SU-DHL-6 (cell line): ENCODE data around the gene VWA7.
"Not testable (repeated sequence)": the region's sequence is repeated elsewhere in the genome, so short reads cannot be mapped to it uniquely, and the experiment has no call there.

Experiments used
- H2AFZ ChIP-seq: fragments of 200-600 bp; sonication (generic); 2 replicates; pipeline ENCODE4 v1.6.1; 2014; ENCODE audit warnings: low read depth, mild to moderate bottlenecking, moderate library complexity, mixed read lengths, antibody characterized with exemption, low read length; ENCODE audit not compliant: severe bottlenecking
- H3F3A ChIP-seq: fragments of 200-600 bp; shearing (Covaris generic); 2 replicates; pipeline ENCODE4 v1.6.0; 2016; ENCODE audit warnings: antibody characterized with exemption, mild to moderate bottlenecking; ENCODE audit not compliant: insufficient read depth
- H3K27ac ChIP-seq: fragments of 200-600 bp; sonication (generic); 2 replicates; pipeline ENCODE4 v1.5.1; 2016; ENCODE audit warnings: low read depth, mild to moderate bottlenecking, low read length, moderate library complexity, mixed read lengths
- H3K27me3 ChIP-seq: fragments of 200-600 bp; sonication (generic), shearing (Covaris generic); 2 replicates; pipeline ENCODE4 v1.6.0; 2014; ENCODE audit warnings: mild to moderate bottlenecking, low read length
- H3K36me3 ChIP-seq: fragments of 200-600 bp; sonication (generic); 2 replicates; pipeline ENCODE4 v1.6.1; 2014; ENCODE audit warnings: mild to moderate bottlenecking, low read length, mixed read lengths
- H3K4me2 ChIP-seq: fragments of 300-600, 200-600 bp; shearing (Covaris generic), sonication (generic); 2 replicates; pipeline ENCODE4 v1.6.0; 2014; ENCODE audit warnings: low read length, low read depth, mild to moderate bottlenecking; ENCODE audit not compliant: poor library complexity, severe bottlenecking
- H3K4me3 ChIP-seq: fragments of 200-600 bp; sonication (generic); 2 replicates; pipeline ENCODE4 v1.5.1; 2014; ENCODE audit warnings: antibody characterized with exemption, low read length, mild to moderate bottlenecking, mixed read lengths; ENCODE audit not compliant: insufficient read depth, poor library complexity, severe bottlenecking
- H3K79me2 ChIP-seq: fragments of 200-600 bp; sonication (generic); 2 replicates; pipeline ENCODE4 v1.6.1; 2014; ENCODE audit warnings: mild to moderate bottlenecking, low read length, moderate library complexity; ENCODE audit not compliant: insufficient read depth
- H3K9ac ChIP-seq: fragments of 200-600 bp; sonication (generic); 2 replicates; pipeline ENCODE4 v1.7.0; 2014; ENCODE audit warnings: mild to moderate bottlenecking, low read length
- H3K9me2 ChIP-seq: fragments of 200-600 bp; sonication (generic); replicated peaks from 2 replicates; pipeline ENCODE4 v1.6.1; 2014; ENCODE audit warnings: low read length; ENCODE audit not compliant: insufficient read depth
- H3K9me3 ChIP-seq: fragments of 200-600 bp; sonication (generic); 2 replicates; pipeline ENCODE4 v1.6.1; 2014; ENCODE audit warnings: low read length, mixed read lengths; ENCODE audit not compliant: insufficient read depth
- H4K20me1 ChIP-seq: fragments of 200-600 bp; sonication (generic); 2 replicates; pipeline ENCODE4 v1.6.1; 2014; ENCODE audit warnings: low read depth, mild to moderate bottlenecking, antibody characterized with exemption, low read length, moderate library complexity, mixed read lengths
- EZH2phosphoT487 ChIP-seq: fragments of 200-600 bp; sonication (generic), shearing (Covaris generic); conservative IDR thresholded peaks from 2 replicates; pipeline ENCODE4 v1.6.1; 2018; ENCODE audit warnings: mild to moderate bottlenecking, antibody characterized with exemption, low read length, moderate library complexity, mixed read lengths
- TF ChIP-seq, protein P1 (sequence below): fragments of 200-600 bp; sonication (generic); IDR thresholded peaks from one replicate; pipeline ENCODE4 v1.5.1; 2017; ENCODE audit warnings: antibody characterized with exemption, mild to moderate bottlenecking, low read length, moderate library complexity; ENCODE audit not compliant: insufficient read depth, poor library complexity, severe bottlenecking

VWA7 gene

GRCh38 chr6:31776989-31777666, at the start of gene VWA7:
TSS of gene VWA7 (minus strand) at chr6:31777328. CDS start at chr6:31776779, 549 bp downstream.
- no peak for TF ChIP-seq EZH2phosphoT487
- TF ChIP-seq, protein P1, sequence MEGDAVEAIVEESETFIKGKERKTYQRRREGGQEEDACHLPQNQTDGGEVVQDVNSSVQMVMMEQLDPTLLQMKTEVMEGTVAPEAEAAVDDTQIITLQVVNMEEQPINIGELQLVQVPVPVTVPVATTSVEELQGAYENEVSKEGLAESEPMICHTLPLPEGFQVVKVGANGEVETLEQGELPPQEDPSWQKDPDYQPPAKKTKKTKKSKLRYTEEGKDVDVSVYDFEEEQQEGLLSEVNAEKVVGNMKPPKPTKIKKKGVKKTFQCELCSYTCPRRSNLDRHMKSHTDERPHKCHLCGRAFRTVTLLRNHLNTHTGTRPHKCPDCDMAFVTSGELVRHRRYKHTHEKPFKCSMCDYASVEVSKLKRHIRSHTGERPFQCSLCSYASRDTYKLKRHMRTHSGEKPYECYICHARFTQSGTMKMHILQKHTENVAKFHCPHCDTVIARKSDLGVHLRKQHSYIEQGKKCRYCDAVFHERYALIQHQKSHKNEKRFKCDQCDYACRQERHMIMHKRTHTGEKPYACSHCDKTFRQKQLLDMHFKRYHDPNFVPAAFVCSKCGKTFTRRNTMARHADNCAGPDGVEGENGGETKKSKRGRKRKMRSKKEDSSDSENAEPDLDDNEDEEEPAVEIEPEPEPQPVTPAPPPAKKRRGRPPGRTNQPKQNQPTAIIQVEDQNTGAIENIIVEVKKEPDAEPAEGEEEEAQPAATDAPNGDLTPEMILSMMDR: no peak
- Histone ChIP-seq H3K27ac (no peak within 1 kb of the TSS), H2AFZ (no peak within 1 kb of the TSS), H3K79me2 (no peaks in the 10 kb centered on the region), H3K9ac (no peak within 1 kb of the TSS), H3K4me3 (no peak within 1 kb of the TSS), H3F3A (no peaks in the 10 kb centered on the region; the same call in 1 of the 2 replicates), H3K27me3 (no peaks in the 10 kb centered on the region), H3K9me3 (no peaks in the 10 kb centered on the region), H4K20me1 (no peaks in the 10 kb centered on the region), H3K4me2 (no peak within 1 kb of the TSS), H3K36me3 (no peaks in the 10 kb centered on the region), H3K9me2 (no peaks in the 10 kb centered on the region)

GRCh38 chr6:31826793-31827285, 49.7 kb upstream of the VWA7 start:
- no peaks in the 10 kb centered on the region for H3K9me3 ChIP-seq
- peak overlapping the region; percentile 66 for H3K9ac ChIP-seq
- H3F3A ChIP-seq: peaks cover 26% of the 10 kb centered on the region
- no peak for TF ChIP-seq EZH2phosphoT487
- TF ChIP-seq, protein P1: no peak
- peak overlapping the region; percentile 68 for H3K4me2 ChIP-seq
- H4K20me1 ChIP-seq: no peaks in the 10 kb centered on the region
- peaks cover 13% of the 10 kb centered on the region; the same call in 1 of the 2 replicates for H3K79me2 ChIP-seq
- H3K36me3 ChIP-seq: no peaks in the 10 kb centered on the region
- H3K27me3 ChIP-seq: no peaks in the 10 kb centered on the region
- H3K27ac ChIP-seq: peak overlapping the region; percentile 56
- H3K9me2 ChIP-seq: no peaks in the 10 kb centered on the region
- H3K4me3 ChIP-seq: peak overlapping the region; percentile 53
- peak overlapping the region; percentile 36 for H2AFZ ChIP-seq

- Histone ChIP-seq H3K4me2 (no peak overlapping the region), H2AFZ (no peak overlapping the region)
Measured at GRCh38 chr6:31825553-31825952, 48.4 kb upstream of the VWA7 start.

DNA sequence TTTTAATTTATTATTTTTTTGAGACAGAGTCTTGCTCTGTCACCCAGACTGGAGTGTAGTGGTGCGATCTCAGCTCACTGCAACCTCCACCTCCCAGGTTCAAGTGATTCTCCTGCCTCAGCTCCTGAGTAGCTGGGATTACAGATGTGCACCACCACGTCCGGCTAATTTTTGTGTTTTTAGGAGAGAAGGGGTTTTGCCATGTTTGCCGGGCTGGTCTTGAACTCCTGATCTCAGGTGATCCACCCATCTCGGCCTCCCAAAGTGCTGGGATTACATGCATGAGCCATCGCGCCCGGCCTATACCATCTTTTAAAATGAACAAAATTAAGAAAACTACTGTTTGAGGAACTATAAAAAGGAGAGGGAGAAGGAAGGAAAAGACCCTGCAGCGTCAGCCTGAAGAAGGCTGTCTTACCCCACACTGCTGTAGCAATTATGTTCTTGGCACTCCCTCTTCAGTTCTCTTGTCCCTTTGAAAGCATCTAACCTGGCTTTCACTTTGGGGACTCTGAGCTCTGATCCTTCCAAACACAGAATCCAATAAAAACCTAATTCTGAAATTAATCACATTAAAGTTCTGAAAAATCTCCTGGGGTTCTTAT, 46.6 kb upstream of the VWA7 start:
- not testable (repeated sequence) for H4K20me1 ChIP-seq, H3K9me3 ChIP-seq, H3K27ac ChIP-seq, H3K4me3 ChIP-seq, H2AFZ ChIP-seq, H3K4me2 ChIP-seq, H3K9ac ChIP-seq, H3K27me3 ChIP-seq, H3K79me2 ChIP-seq, H3K36me3 ChIP-seq, H3K9me2 ChIP-seq, H3F3A ChIP-seq

More at GRCh38 chr6:31825553-31825952, 48.4 kb upstream of the VWA7 start:
- no peak for TF ChIP-seq EZH2phosphoT487
- TF ChIP-seq, protein P1: no peak
- Histone ChIP-seq H3F3A (peaks cover 13% of the 10 kb centered on the region; the same call in 1 of the 2 replicates), H3K36me3 (no peaks in the 10 kb centered on the region), H3K9ac (no peak overlapping the region), H4K20me1 (no peaks in the 10 kb centered on the region), H3K9me3 (no peaks in the 10 kb centered on the region), H3K9me2 (no peaks in the 10 kb centered on the region), H3K79me2 (peaks cover under 1% of the 10 kb centered on the region; the same call in 1 of the 2 replicates), H3K27me3 (no peaks in the 10 kb centered on the region), H3K27ac (no peak overlapping the region), H3K4me3 (no peak overlapping the region)
